HuH-7.5 (cell line): Measurements from ENCODE around the gene SLX4IP.
A peak's percentile ranks its signal among the peaks of the same experiment; 100 is the strongest.

ENCODE experiments used
- DNase-seq: peaks from one replicate; pipeline ENCODE4 v3.0.0; 2011; ENCODE audit warnings: low spot score

Gene SLX4IP

DNA sequence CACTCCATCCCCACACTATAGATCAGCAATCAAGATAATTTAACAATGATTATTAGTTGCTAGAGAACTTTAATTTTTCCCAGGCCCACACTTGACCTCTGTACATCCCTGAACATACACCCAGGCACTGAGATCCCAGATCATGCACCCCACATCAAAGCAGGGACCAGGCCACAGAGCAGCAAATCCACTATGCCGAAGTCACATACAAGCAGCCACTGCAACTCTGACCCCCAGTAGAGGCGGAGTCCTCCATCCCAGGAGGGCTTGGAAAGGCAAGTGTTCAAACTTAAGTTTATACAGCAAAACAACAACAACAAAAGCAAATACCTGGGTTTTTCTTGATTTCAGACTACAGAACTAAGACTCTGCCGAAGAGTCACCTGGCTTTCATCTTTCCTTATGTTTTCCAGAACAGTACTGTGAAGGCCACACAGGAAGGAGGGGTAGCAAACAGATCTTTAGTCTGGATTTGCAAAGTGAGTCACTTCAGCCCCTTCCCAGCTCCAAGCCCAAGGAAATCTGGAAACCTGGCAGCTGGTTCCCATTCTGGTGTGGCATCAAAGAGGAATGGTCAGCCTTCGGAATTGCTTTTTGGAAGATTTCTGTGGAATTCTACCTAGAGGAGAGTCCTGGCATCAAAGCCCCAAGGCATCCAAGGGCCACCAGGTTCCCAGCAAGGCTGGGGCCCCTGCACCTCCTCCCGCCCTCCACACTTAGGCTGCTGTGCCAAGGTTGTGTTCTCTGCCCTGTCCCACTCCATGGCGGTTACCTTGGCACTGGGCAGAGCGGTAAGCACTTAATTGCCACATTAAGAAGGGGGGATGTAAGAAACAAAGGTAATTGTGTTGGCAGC lies 231.3 kb downstream of the SLX4IP start:
- DNase-seq = no peak

DNA sequence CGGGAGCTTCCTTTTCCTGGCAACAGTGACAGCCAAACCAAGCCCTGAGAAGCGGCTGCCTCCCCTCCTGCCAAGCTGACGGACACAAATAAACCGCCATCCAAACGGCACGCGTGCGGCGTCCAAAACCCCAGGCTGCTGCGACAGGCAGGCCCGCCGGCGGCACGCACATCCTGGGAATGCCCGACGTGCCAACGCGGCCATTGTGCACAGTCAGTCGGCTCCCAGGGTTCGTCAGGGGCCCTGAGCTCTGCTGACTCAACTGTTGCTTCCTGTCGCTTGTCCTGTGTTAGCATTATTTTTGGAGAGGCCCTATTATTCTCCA lies 231.9 kb downstream of the SLX4IP start:
- no peak for DNase-seq

DNA sequence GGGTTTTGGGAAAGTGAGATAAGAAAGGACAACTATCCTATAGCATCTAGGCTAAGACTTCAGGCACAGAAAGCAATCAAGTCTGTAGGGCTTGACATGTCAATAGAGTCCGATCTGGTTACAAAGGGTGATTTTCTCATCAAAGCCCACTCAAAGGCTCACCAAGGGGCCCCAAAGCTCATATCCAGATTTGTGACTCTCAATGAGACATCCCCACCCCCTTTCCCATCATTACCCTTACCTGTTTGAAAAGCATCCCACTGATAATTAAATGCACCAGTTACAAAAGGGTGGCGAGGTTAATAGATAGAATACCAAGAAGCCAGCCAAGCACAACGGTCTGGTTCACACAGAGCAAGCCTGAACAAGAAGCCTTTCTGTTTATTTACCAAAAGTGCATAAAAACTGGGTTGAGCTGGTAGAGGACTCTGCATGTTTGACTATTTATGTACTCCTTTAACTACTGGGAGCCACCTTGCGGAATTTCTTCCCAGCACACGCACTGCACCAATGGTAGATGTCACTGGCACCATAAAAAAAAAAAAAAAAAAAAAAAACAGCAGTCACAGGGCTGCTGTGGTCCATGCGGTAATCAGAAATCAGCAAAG lies 232.6 kb downstream of the SLX4IP start:
- DNase-seq = no peak

DNA sequence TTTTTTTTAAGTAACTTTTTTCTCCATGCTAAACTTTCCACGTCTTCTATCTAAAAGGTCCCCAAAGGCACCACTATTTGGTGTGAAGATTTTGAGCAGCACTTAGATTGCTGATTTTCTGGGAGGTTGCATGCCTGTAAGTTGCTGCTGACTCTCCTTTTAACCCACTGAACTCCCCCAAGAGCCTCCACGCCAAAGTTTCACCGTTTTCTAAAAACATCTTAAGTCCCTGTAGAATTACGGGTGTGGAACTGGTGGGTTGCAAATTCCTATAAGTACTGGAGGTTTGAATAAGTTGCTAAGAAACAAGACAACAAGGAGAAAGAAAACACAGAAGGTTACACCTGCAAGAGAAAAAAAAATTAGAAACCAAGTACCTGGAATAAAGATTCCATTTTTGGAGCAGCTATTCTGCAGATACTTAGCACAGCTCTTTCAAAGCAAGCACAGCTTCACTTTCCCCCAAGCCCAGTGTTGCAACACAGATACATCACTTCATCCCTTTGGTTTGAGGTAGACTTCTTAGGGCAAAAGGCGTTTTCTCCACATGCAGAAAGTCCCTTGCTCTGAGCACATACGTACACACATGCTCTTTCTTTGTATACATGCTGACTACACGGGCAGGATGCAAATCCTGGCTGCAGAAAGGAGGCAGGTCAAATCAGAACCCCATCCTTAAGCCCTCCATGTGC lies 233.7 kb downstream of the SLX4IP start:
- DNase-seq = no peak

DNA sequence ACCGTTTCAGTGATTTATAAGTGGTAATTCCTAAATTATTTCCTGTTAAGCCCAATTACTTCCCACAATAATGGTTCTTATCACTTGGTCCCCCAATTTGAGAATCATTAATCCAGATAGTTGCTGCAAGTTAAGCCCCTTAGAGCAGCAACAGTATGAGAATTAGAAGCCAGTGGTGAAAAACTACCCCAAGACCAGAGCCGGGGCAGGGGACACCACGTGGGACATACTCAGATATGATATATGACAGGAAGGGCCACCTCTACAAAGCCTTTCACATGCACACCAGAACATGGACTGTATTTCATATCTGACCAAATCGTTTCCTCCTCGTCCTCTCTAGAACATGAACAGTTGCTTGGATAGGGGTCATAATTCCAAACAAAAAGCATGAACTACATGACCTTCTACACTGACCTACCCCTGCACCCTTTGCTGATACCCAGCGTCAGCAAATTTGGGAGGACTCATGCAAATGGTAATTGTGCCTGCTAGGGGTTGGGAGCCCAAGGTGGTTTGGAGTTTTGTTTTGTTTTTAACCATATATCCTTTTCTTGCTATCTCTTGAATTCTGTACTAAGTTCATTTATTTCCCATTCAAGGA lies 234.8 kb downstream of the SLX4IP start:
- peak; percentile 51 for DNase-seq

DNA sequence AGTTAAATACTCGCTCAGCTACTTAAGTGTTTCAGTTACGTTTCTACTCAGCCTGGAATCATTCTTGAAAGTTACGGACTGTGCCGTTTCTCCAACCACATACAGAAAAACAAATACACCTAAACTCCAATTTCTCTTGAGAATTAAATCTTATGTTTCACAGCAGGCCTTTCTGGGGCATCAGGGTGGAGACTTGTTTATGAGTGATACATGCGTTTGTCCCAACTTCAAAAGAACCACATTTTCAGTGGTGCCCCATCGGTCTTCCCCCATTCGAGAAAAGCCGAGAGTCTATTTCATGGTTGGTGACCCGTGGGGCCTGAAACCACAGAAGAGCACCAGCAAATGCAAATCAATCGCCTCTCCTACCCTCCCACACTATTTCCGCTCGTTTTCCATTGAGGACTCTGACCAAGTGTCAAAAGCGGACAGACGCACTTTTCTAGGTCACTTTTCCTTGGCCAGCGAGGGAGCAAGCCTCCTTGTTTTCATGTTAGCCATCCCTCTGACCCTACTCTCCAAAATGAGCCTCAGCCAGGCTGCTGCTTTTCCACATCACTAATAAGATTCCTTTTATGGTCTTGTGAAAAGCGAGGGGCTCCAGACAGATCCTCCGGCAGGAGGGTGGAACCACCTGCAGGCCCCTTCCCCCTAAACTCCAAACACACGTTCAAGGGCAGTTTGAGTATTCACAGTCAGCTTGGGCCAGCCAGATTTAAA lies 235.6 kb downstream of the SLX4IP start:
- peak; percentile 68 for DNase-seq

DNA sequence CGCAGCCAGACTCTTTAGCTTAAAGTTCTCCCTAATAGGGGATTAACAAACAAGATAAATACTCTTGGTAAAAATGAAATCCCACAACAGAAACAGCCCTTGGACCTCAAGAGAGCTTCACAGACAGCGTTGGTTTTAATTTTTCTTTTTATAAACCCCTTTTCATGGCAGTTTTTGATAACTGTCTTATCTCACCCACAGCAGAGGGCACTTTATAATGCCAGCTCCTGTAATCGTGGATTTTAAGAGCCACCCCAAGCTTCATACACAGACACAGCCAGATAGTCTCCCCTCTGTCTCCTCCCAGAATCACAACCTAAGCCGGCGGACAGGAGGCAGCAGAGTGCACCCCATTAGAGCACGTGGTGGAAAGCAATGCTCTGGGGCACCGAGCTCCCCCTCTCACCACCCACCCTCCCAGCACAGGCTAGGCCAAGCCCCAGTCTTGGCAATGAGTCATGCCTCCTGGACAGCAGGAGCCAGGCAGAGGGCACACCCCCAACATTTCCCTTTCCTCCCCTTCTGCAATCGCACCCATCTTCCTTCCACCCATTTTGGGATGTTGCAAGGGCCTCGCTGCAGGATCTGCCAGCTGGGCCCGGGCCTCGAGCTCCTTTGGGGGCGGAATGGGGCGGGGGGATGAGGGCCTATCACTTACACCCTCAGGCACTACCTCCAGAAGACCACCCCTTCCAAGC lies 236.3 kb downstream of the SLX4IP start:
- DNase-seq = peak; percentile 88

DNA sequence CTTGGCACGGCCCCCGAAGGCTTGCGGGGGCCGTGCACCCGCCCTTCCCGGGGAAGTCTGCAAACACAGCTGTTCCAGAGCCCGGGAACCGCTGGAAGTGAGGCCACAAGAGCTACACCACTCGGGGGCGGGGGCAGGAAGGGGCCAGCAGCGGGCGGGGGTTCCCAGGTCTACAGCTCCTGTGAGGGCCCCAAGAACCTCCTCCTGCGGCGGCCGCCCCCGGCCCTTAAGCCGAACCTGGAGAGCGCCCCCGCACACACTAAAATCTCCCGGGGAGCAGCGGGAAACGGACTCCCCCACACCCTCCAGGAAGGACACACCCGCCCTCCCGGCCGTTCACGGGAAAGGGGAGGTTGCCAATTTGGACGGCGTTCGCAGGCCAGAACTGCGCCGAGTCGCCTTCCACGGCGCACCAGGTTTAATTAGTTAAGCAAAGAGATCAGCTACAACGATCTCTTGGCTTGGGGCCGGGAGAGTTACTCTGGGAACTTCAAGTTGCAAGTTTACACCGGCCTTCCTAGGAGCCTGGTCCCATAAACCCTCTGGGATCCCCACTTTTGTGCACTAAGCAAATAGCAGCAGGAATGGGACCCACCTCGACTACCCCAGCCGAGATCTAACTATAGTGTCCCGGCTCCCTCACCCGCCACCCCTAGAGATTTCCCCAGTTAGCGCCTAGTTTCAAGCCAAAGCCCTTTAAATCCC lies 237.0 kb downstream of the SLX4IP start:
- DNase-seq = peak; percentile 61

DNA sequence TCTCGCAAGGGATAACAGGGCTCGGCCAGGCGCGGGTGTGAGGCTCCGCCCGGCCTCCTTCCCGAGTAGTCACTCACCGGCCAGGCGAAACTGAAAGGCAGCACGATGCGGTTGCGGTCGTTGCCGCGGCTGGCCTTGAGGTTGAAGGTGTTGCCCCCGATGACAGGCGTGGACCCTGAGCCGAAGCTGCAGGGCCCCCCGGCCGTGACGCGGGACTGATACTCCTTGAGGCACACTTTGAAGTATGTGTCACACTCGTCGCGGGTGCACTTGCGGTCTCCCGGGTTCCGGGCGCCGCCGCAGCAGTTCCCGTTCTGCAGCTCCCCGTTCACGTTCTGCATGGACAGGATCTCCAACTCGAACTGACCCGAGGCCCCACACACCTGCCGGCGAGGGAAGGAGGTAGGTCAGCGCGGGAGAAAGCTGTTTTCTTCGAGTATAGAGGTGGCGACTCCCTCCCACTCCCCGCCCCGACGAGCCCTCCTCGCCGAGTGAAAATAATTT lies 237.6 kb downstream of the SLX4IP start:
- peak; percentile 53 for DNase-seq

DNA sequence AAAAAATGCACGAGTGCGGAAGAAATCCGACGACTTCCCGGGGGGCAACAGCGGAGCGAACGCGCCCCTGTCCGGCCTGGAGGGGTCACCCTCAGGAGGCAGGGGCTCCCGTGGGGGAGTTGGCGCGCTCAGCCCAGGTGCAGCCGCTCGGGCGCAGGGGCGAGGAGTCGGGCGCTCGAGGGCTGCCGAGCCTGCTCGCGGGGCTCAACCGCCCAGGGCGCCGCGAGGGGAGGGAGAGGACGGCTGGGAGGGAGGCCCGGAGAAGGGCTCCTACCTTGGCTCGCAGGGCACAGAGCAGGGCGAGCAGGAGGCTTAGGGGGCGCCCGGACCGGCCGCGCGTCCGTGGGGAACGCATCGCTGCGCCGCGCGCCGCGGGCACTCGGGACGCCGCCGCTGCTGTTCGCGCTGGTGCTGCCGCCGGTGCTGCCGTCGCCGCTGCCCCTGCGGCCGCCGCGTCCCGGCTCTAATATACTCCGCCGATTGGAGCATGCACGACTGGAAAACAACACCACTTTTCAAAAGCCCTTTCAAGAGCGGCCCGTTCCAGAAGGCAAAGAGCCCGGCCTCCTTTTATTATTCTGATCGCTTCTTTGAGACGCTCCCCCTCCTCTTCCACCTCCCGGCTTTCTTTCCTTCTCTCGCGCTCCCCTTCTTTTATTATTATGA lies 238.2 kb downstream of the SLX4IP start:
- no peak for DNase-seq

DNA sequence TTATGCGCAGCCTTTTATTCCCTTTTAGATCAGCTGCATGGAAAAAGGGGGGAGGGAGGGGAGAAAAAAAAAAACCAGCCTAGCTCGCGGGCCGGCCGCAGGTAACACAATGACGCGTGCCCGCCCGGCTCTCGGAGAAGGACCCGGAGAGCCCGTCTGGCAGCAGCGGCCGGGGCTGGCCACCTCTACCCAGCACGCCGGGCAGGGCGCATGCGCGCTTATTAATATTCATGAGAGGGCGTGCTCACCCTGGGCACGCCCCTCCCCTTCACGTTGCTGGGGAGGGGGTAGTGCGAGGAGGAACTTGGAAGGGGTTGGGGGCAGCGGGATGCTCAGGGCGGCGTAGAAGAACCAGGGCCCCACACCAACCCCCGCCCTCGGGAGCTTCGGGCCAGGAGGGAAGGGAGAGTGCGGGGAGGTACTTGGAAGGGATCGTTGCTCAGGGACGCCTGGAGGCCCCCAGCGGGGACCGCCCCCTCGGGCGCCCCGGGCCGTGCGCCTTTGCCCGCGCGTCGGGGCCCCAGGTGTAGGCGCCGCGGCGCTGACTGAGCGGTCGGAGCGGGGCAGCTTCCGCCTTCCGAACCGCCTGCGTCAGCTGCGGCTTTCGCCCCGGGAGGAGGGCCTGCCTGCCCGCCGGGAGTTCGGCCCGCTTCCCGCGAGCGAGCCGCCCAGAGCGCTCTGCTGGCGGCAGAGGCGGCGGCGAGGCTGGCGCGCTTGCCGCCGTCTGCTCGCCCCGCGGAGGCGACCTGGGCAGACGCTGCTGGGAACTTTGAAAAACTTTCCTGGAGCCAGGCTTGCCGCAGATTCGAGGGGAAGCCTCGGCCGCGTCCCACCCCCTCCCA lies 239.0 kb downstream of the SLX4IP start, which contains the start of gene JAG1:
Gene JAG1 (minus strand): TSS at position 158 of the 842 bp plus-strand sequence. CDS start 469 bp downstream, outside the sequence.
- peak; percentile 100 for DNase-seq

DNA sequence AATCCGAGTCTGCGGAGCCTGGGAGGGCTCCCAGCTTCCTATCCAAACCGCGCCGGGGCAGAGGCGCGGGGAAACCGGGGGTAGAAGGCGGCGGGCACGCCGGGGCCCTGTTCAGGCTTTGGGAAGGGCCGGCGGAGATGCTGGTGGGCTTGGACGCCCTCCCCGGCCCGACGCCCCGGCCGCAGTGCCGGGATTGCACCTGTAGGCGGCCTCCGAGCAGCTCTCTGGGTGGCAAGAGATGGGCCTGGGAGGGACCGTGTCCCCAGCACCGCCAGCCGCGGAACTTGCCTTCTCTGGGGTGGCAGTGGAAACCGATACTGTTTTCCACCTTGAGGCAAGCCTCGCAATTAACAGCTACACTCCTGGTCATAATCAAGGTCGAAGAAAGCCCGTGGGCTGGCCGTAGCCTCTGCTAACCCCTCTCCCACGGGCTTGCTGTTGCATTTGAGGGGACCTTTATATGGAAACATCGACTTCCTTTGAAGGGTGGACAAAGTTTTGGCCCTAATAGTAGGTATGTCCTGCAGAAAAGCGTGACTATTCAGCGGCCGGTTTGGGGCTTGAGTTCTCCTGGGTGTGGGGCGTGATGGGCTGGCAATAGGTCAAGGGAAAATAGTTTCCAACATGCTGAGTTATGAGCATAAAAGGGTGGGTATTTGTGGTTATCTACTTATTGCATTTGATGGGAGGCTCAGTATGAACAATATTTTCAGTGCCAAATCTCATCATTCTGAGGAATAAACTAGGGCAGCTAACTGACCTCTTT lies 239.8 kb downstream of the SLX4IP start:
- DNase-seq = peak; percentile 96

DNA sequence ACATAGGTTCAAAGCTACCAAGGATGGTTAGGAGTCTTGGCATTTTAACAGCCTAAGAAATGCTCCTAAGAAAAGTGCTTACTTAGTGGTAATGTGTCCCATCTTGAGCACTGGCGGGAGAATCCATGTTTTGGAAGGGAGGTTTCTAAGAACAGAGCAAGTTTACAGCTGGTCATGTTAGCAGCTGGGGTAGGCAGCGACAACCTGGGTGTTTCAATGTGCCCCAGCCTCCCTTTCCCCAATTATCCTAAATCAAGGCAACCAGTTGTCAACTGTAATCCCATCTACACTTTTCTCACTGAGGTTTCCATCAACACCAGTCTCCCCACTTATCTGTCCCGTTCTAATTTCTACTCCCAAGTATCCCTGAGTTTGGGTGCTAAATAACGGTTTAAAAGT lies 240.3 kb downstream of the SLX4IP start:
- DNase-seq = no peak

DNA sequence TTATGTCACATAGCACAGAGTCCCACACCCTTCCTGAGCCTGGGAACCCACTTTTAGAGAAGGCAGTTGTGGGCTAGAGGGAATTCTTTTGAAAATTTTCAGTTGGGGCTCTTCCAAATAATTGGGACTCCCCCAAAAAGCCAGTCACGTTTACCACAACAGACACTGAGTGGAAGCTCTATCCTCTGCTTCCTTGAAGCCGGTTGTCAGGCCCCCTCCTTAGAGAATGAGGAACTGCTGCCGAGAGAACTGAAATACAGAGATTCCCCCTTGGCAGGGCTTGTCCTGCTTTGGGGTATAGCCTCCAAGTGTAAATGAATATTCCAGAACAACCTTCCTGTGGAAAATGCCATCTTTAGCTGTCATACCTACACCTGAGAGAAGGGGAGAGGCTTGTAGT lies 241.4 kb downstream of the SLX4IP start:
- no peak for DNase-seq
